Activated CD4-positive, alpha-beta T cell treated with anti-CD3 and anti-CD28 coated beads for 4 hours (primary cell): ENCODE data around the gene HDDC3.
A peak's percentile ranks its signal among the peaks of the same experiment; 100 is the strongest.

Source experiments
- DNase-seq, 2 donors: peaks; one replicate each; pipeline ENCODE4 v3.0.0-alpha.2; 2020

HDDC3 gene

DNA sequence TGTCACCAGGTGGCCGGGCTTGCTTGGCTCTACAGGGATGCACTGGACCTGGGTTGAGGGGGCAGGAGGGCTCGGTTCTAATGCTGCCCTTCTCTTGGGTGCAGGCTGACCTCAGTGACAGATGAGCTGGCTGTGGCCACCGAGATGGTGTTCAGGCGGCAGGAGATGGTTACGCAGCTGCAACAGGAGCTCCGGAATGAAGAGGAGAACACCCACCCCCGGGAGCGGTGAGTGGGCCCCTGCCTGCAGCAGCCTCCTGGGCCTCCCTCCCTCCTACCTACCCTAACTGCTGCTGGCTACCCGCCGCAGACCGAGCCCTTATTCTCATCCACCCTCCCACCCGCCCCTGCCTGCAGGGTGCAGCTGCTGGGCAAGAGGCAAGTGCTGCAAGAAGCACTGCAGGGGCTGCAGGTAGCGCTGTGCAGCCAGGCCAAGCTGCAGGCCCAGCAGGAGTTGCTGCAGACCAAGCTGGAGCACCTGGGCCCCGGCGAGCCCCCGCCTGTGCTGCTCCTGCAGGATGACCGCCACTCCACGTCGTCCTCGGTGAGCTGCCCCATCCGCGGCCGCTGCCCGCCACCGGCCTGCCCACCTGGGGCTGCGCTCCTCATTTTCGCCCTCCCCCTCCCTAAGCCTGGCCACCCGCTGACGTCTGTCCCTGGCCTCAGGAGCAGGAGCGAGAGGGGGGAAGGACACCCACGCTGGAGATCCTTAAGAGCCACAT is 42.5 kb downstream of the HDDC3 start:
- DNase-seq: no peak

DNA sequence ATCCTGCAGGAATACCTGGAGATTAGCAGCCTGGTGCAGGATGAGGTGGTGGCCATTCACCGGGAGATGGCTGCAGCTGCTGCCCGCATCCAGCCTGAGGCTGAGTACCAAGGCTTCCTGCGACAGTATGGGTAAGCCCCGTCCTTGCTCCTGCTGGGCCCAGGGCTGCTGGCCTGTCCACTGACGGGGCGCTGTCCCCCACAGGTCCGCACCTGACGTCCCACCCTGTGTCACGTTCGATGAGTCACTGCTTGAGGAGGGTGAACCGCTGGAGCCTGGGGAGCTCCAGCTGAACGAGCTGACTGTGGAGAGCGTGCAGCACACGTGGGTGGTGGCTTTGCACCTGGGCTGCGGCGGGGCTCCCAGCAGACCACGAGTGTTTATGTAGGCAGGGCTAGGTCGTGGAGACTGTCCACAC is 43.0 kb downstream of the HDDC3 start:
- DNase-seq: no peak

DNA sequence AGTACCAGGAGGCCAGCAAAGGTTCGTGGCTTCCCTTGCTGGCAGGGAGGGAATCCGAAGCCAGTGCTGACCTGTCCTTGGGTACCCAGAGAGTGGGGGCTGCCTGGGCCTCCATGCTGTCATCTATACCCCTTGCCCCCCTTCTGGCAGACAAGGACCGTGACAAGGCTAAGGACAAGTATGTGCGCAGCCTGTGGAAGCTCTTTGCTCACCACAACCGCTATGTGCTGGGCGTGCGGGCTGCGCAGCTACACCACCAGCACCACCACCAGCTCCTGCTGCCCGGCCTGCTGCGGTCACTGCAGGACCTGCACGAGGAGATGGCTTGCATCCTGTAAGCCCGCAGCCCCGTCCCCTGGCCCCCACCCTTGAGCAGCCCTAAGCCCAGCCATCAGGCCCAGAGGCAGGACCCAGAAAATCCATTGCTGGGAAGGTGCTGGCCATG is 45.3 kb downstream of the HDDC3 start:
- no peak for DNase-seq

DNA sequence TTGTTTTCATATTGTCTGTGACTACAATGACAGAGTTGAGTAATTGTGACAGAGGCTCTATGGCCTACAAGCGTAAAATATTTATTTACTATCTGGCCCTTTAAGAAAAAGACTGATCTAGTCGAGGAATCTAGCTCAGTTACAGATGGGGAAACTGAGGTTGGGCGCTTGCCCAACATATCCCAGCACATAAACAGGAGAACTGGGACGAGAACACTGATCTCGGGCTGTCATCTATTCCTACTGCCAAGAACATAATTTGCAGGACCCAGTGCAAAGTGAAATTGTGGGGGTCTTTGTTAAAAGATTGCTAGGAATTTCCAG is 46.1 kb downstream of the HDDC3 start:
- no peak for DNase-seq

DNA sequence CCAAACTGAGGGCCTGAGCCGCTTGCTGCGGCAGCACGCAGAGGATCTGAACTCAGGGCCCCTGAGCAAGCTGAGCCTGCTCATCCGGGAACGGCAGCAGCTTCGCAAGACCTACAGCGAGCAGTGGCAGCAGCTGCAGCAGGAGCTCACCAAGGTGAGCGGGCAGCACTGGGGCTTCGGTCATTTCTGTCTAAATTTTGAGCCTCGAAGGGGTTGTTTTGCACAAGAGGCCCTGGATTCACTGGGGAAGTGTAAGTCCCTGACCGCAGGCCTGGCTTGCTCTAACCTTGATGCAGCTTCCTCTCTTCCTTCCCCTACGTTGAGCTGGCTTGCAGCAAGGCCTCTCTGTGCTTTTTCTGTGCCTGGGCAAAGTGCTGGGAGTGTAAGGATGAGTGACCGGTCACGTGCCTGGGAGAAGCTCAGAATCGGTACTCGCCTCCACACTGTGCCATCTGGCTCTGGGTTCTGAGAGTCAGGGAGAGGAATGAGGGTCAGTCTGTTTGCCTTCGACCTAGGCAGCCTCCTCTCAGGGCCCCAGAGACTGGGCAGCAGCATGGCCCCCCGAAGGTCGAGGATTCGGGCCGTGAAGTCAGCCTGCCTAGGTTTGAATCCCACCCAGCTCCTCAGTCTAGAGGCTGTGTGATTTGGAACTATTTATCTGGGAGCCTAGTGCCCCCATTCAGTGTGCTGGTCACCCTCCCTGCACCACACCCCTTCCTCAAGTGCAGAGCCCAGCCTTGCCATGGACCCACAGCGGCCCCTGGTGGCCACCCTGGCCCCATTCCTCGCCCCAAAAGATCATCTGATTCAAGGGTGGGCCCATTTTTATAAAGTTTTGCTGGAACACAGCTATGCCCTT is 46.7 kb downstream of the HDDC3 start:
- DNase-seq: peak; percentile 73 to 82

DNA sequence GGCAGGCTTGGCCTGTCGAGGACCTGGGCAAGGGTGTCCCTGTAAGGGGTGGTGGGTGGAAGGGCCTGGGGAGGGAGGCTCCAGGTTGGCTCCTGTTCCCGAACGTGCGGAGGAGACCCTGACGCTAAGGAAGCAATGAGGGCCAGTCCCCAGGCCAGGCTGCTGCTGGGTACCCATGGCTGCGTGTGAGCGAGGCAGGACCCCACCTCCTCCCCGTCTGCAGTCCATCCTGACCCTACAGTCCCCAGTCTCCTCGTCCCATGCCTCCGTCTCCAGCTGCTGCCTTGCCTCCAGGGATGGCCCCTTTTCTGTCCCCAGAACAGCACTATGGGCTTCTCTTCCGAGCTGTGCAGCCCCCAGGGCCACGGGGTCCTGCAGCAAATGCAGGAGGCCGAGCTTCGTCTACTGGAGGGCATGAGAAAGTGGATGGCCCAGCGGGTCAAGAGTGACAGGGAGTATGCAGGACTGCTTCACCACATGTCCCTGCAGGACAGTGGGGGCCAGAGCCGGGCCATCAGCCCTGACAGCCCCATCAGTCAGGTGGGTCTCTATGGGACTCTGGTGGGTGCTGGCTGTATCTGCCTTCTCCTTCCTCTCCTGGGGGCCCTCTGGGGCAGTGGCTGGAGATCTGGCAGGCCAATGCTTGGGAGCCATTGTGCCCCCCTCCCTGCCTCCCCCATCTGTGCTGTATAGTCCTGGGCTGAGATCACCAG is 47.5 kb downstream of the HDDC3 start:
- no peak for DNase-seq

DNA sequence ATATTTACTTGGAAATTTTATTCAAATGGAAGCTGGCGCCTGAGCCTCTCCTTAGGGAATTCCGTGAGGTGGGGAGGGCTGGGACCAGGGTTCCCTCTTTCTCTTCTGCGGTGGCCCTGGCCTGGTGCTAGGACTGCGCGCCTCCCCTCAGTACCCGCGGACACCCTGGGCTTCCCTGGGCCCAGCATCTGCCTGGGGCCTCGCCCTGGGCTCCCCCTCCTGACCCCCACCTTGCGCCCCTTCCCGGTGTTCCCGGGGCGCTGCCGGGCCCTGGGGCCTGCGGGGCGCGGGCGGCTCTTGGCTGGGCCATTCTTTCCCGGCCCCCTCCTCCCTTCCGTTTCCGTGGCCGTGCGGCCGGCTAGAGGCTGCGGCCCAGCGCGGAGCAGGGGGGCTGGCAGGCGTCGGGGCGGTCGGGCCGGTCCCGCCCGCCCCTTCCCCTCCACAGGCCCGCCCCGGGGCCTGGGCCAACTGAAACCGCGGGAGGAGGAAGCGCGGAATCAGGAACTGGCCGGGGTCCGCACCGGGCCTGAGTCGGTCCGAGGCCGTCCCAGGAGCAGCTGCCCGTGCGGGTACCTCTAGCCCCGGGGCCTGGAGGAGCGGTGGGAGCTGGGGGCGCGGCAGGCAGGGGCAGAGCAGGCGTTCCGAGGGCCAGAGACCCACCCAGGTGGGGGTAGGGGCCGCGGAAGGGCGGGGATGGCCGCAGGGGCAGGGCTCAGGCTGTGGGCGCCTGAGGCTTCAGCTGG is 48.2 kb downstream of the HDDC3 start, which contains the start of gene FES:
FES (plus strand) TSS at position 529 of the 743 bp plus-strand sequence. CDS start 542 bp downstream, outside the sequence.
- no peak for DNase-seq

DNA sequence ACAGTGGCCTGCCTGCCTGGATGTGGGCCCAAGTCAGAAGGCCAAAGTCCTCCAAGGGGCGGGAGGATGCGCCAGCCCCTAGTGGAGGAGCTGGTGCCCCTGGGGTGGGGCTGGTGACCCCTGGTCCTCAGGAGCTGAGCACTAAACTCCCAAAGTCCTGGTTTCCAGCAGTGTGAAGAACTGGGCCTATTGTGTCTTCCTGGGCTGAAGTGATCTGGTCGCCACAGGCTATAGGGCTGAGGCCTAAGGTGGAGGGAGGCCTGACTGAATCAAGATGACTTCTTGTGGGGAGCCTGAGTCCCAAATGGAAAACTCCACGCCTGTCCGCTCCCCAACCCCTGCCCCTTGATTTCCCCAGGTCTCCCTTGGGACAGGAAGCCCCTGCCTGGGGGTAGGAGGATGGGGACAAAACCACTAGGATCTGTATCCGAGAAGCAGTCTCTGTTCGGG is 48.8 kb downstream of the HDDC3 start:
- DNase-seq: no peak

DNA sequence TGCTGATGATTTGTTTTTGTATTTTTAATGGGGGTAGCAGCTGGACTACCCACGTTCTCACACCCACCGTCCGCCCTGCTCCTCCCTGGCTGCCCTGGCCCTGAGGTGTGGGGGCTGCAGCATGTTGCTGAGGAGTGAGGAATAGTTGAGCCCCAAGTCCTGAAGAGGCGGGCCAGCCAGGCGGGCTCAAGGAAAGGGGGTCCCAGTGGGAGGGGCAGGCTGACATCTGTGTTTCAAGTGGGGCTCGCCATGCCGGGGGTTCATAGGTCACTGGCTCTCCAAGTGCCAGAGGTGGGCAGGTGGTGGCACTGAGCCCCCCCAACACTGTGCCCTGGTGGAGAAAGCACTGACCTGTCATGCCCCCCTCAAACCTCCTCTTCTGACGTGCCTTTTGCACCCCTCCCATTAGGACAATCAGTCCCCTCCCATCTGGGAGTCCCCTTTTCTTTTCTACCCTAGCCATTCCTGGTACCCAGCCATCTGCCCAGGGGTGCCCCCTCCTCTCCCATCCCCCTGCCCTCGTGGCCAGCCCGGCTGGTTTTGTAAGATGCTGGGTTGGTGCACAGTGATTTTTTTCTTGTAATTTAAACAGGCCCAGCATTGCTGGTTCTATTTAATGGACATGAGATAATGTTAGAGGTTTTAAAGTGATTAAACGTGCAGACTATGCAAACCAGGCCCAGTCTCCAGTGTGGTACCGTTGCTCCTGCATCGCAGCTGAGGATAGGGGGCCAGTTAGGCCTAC is 49.4 kb downstream of the HDDC3 start:
- DNase-seq: no peak

DNA sequence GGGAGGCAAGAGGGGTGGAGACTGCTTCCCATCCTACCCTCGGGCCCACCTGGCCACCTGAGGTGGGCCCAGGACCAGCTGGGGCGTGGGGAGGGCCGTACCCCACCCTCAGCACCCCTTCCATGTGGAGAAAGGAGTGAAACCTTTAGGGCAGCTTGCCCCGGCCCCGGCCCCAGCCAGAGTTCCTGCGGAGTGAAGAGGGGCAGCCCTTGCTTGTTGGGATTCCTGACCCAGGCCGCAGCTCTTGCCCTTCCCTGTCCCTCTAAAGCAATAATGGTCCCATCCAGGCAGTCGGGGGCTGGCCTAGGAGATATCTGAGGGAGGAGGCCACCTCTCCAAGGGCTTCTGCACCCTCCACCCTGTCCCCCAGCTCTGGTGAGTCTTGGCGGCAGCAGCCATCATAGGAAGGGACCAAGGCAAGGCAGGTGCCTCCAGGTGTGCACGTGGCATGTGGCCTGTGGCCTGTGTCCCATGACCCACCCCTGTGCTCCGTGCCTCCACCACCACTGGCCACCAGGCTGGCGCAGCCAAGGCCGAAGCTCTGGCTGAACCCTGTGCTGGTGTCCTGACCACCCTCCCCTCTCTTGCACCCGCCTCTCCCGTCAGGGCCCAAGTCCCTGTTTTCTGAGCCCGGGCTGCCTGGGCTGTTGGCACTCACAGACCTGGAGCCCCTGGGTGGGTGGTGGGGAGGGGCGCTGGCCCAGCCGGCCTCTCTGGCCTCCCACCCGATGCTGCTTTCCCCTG is 50.2 kb downstream of the HDDC3 start:
- DNase-seq: no peak

DNA sequence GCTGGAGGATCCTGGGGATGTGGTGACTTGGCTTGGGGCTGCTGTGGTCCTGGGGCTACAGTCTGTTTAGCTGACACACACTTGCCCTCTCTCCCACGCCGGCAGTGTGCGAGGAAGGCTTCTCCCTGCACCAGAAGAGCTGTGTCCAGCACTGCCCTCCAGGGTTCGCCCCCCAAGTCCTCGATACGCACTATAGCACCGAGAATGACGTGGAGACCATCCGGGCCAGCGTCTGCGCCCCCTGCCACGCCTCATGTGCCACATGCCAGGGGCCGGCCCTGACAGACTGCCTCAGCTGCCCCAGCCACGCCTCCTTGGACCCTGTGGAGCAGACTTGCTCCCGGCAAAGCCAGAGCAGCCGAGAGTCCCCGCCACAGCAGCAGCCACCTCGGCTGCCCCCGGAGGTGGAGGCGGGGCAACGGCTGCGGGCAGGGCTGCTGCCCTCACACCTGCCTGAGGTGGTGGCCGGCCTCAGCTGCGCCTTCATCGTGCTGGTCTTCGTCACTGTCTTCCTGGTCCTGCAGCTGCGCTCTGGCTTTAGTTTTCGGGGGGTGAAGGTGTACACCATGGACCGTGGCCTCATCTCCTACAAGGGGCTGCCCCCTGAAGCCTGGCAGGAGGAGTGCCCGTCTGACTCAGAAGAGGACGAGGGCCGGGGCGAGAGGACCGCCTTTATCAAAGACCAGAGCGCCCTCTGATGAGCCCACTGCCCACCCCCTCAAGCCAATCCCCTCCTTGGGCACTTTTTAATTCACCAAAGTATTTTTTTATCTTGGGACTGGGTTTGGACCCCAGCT is 51.0 kb downstream of the HDDC3 start:
- DNase-seq: no peak

DNA sequence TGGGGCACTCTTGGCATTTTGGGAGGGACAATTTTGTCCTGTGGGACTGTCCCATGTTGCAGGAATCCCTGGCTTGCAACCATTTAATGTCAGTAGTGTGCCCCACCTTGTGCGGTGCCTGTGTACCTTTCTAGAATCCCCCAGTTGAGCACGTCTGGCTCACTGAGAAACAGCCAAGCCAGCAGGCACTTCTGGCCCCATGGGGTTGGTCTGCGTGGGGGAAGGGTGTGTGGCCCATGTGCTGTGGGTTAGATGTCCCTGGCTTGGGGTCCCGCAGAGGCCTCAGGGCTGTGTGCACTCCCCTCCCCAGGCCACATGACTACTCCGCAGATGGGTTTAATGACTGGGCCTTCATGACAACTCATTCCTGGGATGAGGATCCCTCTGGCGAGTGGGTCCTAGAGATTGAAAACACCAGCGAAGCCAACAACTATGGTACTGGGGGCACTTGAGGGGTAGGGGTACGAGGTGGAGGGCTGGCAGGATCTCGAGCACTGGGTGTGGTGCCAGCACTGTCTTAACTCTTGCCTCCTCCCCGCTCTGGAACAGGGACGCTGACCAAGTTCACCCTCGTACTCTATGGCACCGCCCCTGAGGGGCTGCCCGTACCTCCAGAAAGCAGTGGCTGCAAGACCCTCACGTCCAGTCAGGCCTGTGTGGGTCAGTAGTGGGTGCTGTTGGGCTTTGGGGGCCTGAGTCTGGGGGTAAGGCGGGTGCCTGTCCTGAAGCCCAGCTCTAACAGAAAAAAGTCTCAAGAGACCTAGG is 51.8 kb downstream of the HDDC3 start:
- no peak for DNase-seq
